Pancreas (tissue), 10 donors: ENCODE measurements around the gene GRM7. TPM values are rescaled to one million over a fixed set of nuclear protein-coding genes. Genes with fewer than 3 reads are reported as not detected.

ENCODE experiments used
- ATAC-seq, 4 donors: fragments of 200-7000 bp; cut with Tn5 transposase; one replicate each; pipeline versions ENCODE4 v1.8.0 to v1.9.1; 2020; ENCODE audit warnings: mild to moderate bottlenecking in 4 of 4, moderate library complexity in 4 of 4
- DNase-seq, 6 donors: peaks; one replicate each; pipeline ENCODE4 v3.0.0-alpha.2; 2020
- FAIRE-seq: peaks from 2 replicates; lab custom pipeline; 2012; peaks lifted over from hg19 to GRCh38; lab: Jason Lieb, UNC
- H3K27ac ChIP-seq, 4 donors: fragments of 200-600 bp; sonication (generic); 1 replicate in 3 of 4; 2 replicates in 1 of 4; pipeline versions ENCODE4 v1.5.0 to v1.8.0; 2020
- H3K27me3 ChIP-seq, 4 donors: fragments of 200-600 bp; one replicate each; pipeline ENCODE4 v1.8.0; 2021
- H3K36me3 ChIP-seq, 3 donors: fragments of 200-600 bp; sonication (generic) in 1 of 3; one replicate each; pipeline versions ENCODE4 v1.5.0 to v1.8.0; 2020 to 2021
- H3K4me1 ChIP-seq, 3 donors: fragments of 200-600 bp; one replicate each; pipeline ENCODE4 v1.8.0; 2021
- H3K4me3 ChIP-seq, 4 donors: fragments of 200-600 bp; sonication (generic) in 2 of 4; one replicate each; pipeline versions ENCODE4 v1.5.0 to v1.8.0; 2020 to 2021
- H3K9me3 ChIP-seq, 4 donors: fragments of 200-600 bp; one replicate each; pipeline ENCODE4 v1.8.0; 2021
- CTCF ChIP-seq, 4 donors: fragments of 200-600 bp; sonication (generic) in 3 of 4; IDR thresholded peaks; one replicate each; pipeline versions ENCODE4 v1.5.0 to v1.8.0; 2021; ENCODE audit warnings: antibody characterized with exemption in 4 of 4
- WGBS, 2 donors: extraction: QIAGEN DNeasy Blood & Tissue Kit; methylation state at CpG; one replicate each; pipeline ENCODE4 v1.1.7; 2013; 5-methylcytosine and 5-hydroxymethylcytosine counted together
- intact Hi-C, 3 donors: fragments of 100-400 bp; cut with DNase I; formaldehyde crosslinking; loops; one replicate each; pipeline versions ENCODE4 v1.11.1 to v1.14.2; 2022
- polyA plus RNA-seq, 2 donors: library from polyadenylated mRNA; stranded (reverse); fragments of 200-250 nt; gene quantifications; one replicate each; pipeline ENCODE4 v1.2.3, GENCODE V29; 2013
- total RNA-seq, 6 donors: library from RNA; stranded (reverse); fragmentation: NEBNext Ultra II Directional in 4 of 6; extraction: Animal tissue kit (Norgen Biotek cat#: 25700) in 4 of 6; gene quantifications; one replicate each; pipeline versions ENCODE4 v1.2.1 to v1.2.4, GENCODE V29; 2021 to 2023
- donor health status: healthy with polysubstance abuse.
- donor health status: DM: no; HTN: no; CAD: no; lungs with moderate emphysema.
- donor health status: DM: no; HTN: no; CAD: no.
- donor health status: control.
- donor health status: control.
- donor health status: Bipolar disorder and iron deficiency.
- donor health status: DM: yes; HTN: yes; CAD: no.
- donor health status: DM: no; HTN: no; CAD: no.
- donor health status: DM: no; HTN: no; CAD: no.
- donor health status: DM: yes; HTN: yes; CAD: no.

Gene GRM7
- total and polyA plus RNA-seq, 8 donors, result 0.03 to 0.28 (median 0.18) TPM; not detected in 4

GRCh38 chr3:7693976-7694375 is 833.1 kb downstream of the GRM7 start:
- no peak for TF ChIP-seq CTCF (IDR thresholded peaks at IDR 0.05)
- Histone ChIP-seq H3K4me3 (no peak overlapping the region), H3K27me3 (no peaks in the 10 kb centered on the region), H3K9me3 (no peaks in the 10 kb centered on the region), H3K27ac (no peak overlapping the region), H3K4me1 (no peaks in the 10 kb centered on the region), H3K36me3 (no peaks in the 10 kb centered on the region)
- no peak for DNase-seq
- 83 to 85% methylated on average over 2 of the region's 2 CpGs for WGBS, 2 donors
- FAIRE-seq, result no peak
- no peak for ATAC-seq
- intact Hi-C loops, result no loop called here

GRCh38 chr3:7695049-7695448 is 834.1 kb downstream of the GRM7 start:
- FAIRE-seq, result no peak
- intact Hi-C loops, result no loop called here
- Histone ChIP-seq H3K36me3 (no peaks in the 10 kb centered on the region), H3K9me3 (no peaks in the 10 kb centered on the region), H3K4me3 (no peak overlapping the region), H3K27ac (no peak overlapping the region), H3K4me1 (no peaks in the 10 kb centered on the region), H3K27me3 (no peaks in the 10 kb centered on the region)
- WGBS, 2 donors, result 39 to 49% methylated on average over 1 of the region's 1 CpG
- TF ChIP-seq CTCF (IDR thresholded peaks at IDR 0.05), result no peak
- peak in 1 of 4 donors; percentile 16 for ATAC-seq
- DNase-seq, result no peak

- intact Hi-C loops, result no loop called here
- ATAC-seq (no peak), DNase-seq (no peak), FAIRE-seq (no peak)
- no peak overlapping the region for H3K4me3 ChIP-seq
- no peaks in the 10 kb centered on the region for H3K27me3 ChIP-seq
- no peaks in the 10 kb centered on the region for H3K36me3 ChIP-seq
- no peaks in the 10 kb centered on the region for H3K4me1 ChIP-seq
- no peaks in the 10 kb centered on the region for H3K9me3 ChIP-seq
- no peak for TF ChIP-seq CTCF (IDR thresholded peaks at IDR 0.05)
- H3K27ac ChIP-seq, result no peak overlapping the region
- 66 to 85% methylated on average over 2 of the region's 2 CpGs for WGBS, 2 donors
Observed at GRCh38 chr3:7696320-7696719, 835.4 kb downstream of the GRM7 start.

- no peak for ATAC-seq
- no peaks in the 10 kb centered on the region for H3K27me3 ChIP-seq
- 52 to 58% methylated on average over 4 of the region's 4 CpGs for WGBS, 2 donors
- H3K36me3 ChIP-seq, result no peaks in the 10 kb centered on the region
- H3K4me1 ChIP-seq, result no peaks in the 10 kb centered on the region
- no peaks in the 10 kb centered on the region for H3K9me3 ChIP-seq
- no peak for TF ChIP-seq CTCF (IDR thresholded peaks at IDR 0.05)
- intact Hi-C loops, result no loop called here
- H3K4me3 ChIP-seq, result no peak overlapping the region
- H3K27ac ChIP-seq, result no peak overlapping the region
- no peak for DNase-seq
- FAIRE-seq, result no peak
Observed at GRCh38 chr3:7697548-7697947, 836.6 kb downstream of the GRM7 start.

- H3K4me3 ChIP-seq, result no peak overlapping the region
- ATAC-seq, result no peak
- H3K36me3 ChIP-seq, result no peaks in the 10 kb centered on the region
- intact Hi-C loops, result no loop called here
- H3K27me3 ChIP-seq, result no peaks in the 10 kb centered on the region
- FAIRE-seq, result no peak
- no peak overlapping the region for H3K27ac ChIP-seq
- TF ChIP-seq CTCF (IDR thresholded peaks at IDR 0.05), result no peak
- no peaks in the 10 kb centered on the region for H3K4me1 ChIP-seq
- H3K9me3 ChIP-seq, result no peaks in the 10 kb centered on the region
- WGBS, 2 donors, result 73 to 80% methylated on average over 2 of the region's 2 CpGs
- no peak for DNase-seq
Observed at GRCh38 chr3:7700539-7700938, 839.6 kb downstream of the GRM7 start.
